Measurements from ENCODE around the gene TPBGL. TPM values are rescaled to one million over a fixed set of nuclear protein-coding genes. Genes with fewer than 3 reads are reported as not detected.

Gene TPBGL
- total RNA-seq, 1 donor: not detected

DNA sequence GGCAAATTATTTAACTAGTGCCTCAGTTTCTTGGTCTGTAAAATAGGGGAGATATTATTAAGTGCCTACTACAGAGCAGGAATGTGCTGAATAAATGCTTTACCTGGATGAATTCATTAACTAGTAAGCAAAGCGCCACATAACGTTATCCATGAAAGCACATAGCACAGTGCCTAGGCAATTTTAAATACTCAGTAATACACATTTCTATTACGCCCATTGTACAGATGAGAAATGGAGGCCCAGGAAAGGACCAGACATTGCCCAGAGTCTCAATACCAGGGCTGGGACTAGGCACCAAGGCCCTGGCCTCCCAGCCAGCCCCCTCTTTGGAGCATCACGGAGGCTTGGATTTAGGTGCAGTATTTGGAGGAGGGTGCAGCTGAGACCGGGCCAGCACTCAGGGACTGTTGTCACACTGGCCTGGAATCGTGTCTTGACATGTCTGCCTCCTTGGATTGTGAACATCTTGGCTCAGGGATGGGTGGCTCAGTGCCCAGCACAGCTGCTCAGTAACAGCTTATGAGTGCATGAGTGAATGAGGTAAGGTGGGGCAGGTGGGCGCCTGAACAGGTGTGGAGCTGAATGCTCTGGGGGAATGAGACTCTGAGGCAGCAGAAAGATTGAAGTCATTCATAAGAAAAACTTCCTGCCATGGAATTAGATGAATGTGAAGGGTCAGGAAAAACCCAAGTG is 42.1 kb upstream of the TPBGL start:
- Histone ChIP-seq H3K36me3 (ENCODE audit: insufficient read depth, low read length) (no peaks in the 10 kb centered on the region), H2AFZ (ENCODE audit: low read length) (no peak overlapping the region), H3K27ac (ENCODE audit: low read depth, low read length) (no peak overlapping the region), H3K4me3 (ENCODE audit: insufficient read depth, low read length) (no peak overlapping the region), H3K4me2 (ENCODE audit: insufficient read depth, low read length) (no peak overlapping the region), H3K4me1 (ENCODE audit: insufficient read depth, low read length) (no peaks in the 10 kb centered on the region), H3K27me3 (ENCODE audit: insufficient read depth, low read length) (peaks cover 24% of the 10 kb centered on the region), H3K9me3 (ENCODE audit: low read depth, low read length) (no peaks in the 10 kb centered on the region), H3K79me2 (ENCODE audit: insufficient read depth, low read length) (no peaks in the 10 kb centered on the region), H4K20me1 (ENCODE audit: insufficient read depth, low read length) (no peaks in the 10 kb centered on the region)
- no peak for TF ChIP-seq CTCF (IDR thresholded peaks at IDR 0.05; ENCODE audit: extremely low read depth, low read depth, low read length)
- no peak for DNase-seq (ENCODE audit: insufficient read length, low spot score, missing footprints)

- Histone ChIP-seq H3K9me3 (ENCODE audit: low read depth, low read length) (no peaks in the 10 kb centered on the region), H3K79me2 (ENCODE audit: insufficient read depth, low read length) (no peaks in the 10 kb centered on the region), H3K27me3 (ENCODE audit: insufficient read depth, low read length) (peaks cover 16% of the 10 kb centered on the region), H3K4me1 (ENCODE audit: insufficient read depth, low read length) (no peaks in the 10 kb centered on the region), H2AFZ (ENCODE audit: low read length) (no peak overlapping the region), H3K36me3 (ENCODE audit: insufficient read depth, low read length) (no peaks in the 10 kb centered on the region), H3K4me2 (ENCODE audit: insufficient read depth, low read length) (no peak overlapping the region), H4K20me1 (ENCODE audit: insufficient read depth, low read length) (no peaks in the 10 kb centered on the region), H3K27ac (ENCODE audit: low read depth, low read length) (no peak overlapping the region), H3K4me3 (ENCODE audit: insufficient read depth, low read length) (no peak overlapping the region)
- DNase-seq (ENCODE audit: insufficient read length, low spot score, missing footprints): peak; percentile 30
- TF ChIP-seq CTCF (IDR thresholded peaks at IDR 0.05; ENCODE audit: extremely low read depth, low read depth, low read length): no peak
These were observed 41.1 kb upstream of the TPBGL start for GRCh38 chr11:75199412-75199955.

- DNase-seq (ENCODE audit: insufficient read length, low spot score, missing footprints): peak; percentile 65
- Histone ChIP-seq H3K79me2 (ENCODE audit: insufficient read depth, low read length) (no peaks in the 10 kb centered on the region), H3K36me3 (ENCODE audit: insufficient read depth, low read length) (no peaks in the 10 kb centered on the region), H3K4me1 (ENCODE audit: insufficient read depth, low read length) (no peaks in the 10 kb centered on the region), H2AFZ (ENCODE audit: low read length) (no peak overlapping the region), H3K4me2 (ENCODE audit: insufficient read depth, low read length) (no peak overlapping the region), H3K4me3 (ENCODE audit: insufficient read depth, low read length) (no peak overlapping the region), H3K27me3 (ENCODE audit: insufficient read depth, low read length) (peaks cover 12% of the 10 kb centered on the region), H4K20me1 (ENCODE audit: insufficient read depth, low read length) (no peaks in the 10 kb centered on the region), H3K9me3 (ENCODE audit: low read depth, low read length) (no peaks in the 10 kb centered on the region), H3K27ac (ENCODE audit: low read depth, low read length) (no peak overlapping the region)
- no peak for TF ChIP-seq CTCF (IDR thresholded peaks at IDR 0.05; ENCODE audit: extremely low read depth, low read depth, low read length)
These were observed 40.5 kb upstream of the TPBGL start for GRCh38 chr11:75200051-75200450.

DNA sequence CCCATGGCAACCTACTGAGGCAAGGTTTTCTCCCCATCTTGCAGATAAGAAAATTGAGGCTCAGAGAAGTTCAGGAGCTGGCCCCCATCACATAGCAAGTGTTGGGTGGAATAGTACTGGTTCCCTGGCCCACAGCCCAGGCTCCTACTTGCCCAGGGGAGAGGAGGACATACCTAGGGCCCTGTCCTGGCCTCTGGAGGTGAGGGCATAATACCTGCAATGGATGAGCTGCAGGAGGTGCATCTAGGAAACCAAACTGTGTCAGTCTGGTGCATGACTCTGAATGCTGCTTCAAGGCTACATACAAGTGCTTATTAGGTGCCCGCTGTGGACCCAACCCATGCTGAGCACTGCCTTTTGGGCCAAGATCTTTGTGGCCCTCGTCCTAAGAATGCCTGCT is 40.0 kb upstream of the TPBGL start:
- Histone ChIP-seq H3K9me3 (ENCODE audit: low read depth, low read length) (no peaks in the 10 kb centered on the region), H3K79me2 (ENCODE audit: insufficient read depth, low read length) (no peaks in the 10 kb centered on the region), H3K4me3 (ENCODE audit: insufficient read depth, low read length) (no peak overlapping the region), H4K20me1 (ENCODE audit: insufficient read depth, low read length) (no peaks in the 10 kb centered on the region), H3K4me1 (ENCODE audit: insufficient read depth, low read length) (no peaks in the 10 kb centered on the region), H3K36me3 (ENCODE audit: insufficient read depth, low read length) (no peaks in the 10 kb centered on the region), H3K27me3 (ENCODE audit: insufficient read depth, low read length) (peaks cover 12% of the 10 kb centered on the region), H3K27ac (ENCODE audit: low read depth, low read length) (no peak overlapping the region), H3K4me2 (ENCODE audit: insufficient read depth, low read length) (no peak overlapping the region), H2AFZ (ENCODE audit: low read length) (no peak overlapping the region)
- TF ChIP-seq CTCF (IDR thresholded peaks at IDR 0.05; ENCODE audit: extremely low read depth, low read depth, low read length): no peak
- DNase-seq (ENCODE audit: insufficient read length, low spot score, missing footprints): peak; percentile 62
